Measurements from ENCODE around the gene PGAP3.

- no peak for TF ChIP-seq CTCF (IDR thresholded peaks at IDR 0.05)
- no peak for TF ChIP-seq POLR2AphosphoS5 (IDR thresholded peaks at IDR 0.05; ENCODE audit: insufficient read depth in 1 of 2, low read depth in 1 of 2)
Measured at GRCh38 chr17:39640591-39641031, 47.2 kb downstream of the PGAP3 start.

Measured in vagina (tissue), 2 donors.